ENCODE measurements around the gene CDK5RAP3.

GRCh38 chr17:48027322-48027981 is 56.5 kb downstream of the CDK5RAP3 start:
- TF ChIP-seq GATA2 (IDR thresholded peaks at IDR 0.05; ENCODE audit: low read depth, low read length) = no peak
- no peak for TF ChIP-seq GATA3 (IDR thresholded peaks at IDR 0.05; ENCODE audit: low read depth, low read length)
